ENCODE measurements around the gene ME3.
A peak's percentile ranks its signal among the peaks of the same experiment; 100 is the strongest.

The ME3 gene

DNA sequence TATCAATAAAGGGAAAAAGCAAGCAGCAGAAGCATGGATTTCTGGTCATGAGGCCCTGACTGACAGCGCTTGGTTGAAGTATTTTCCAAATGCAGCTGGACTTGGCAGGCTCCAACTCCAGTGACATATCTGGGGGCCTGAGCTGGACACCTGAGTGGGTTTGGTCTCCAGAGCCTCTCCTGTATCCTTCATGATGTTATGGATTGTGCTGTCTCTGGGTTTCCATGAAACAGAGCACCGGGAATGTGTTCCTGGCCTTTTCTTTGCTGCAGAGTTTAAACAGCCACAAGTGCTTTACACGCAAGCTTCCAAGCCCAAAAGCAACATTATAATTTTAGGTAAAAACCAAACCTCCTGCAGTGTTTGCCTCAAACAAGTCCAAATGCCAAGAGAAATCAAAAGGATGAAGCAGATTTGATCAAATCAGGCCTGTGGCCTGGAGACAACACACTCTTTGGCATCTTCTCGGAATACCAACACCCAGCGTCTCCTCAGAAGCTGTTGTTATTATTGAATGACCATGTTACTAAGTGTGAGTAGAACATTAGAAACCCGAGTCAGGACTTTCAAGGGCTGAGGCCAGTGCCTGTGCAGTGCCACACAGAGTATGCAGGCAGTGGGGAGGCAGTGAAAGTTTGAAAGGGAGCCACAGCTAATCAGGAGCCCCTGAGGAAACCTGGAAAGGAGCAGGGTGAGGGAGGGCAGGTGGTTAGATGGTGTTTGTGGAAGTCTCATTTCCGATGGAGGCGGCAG is 42.0 kb downstream of the ME3 start:
- DNase-seq: no peak
- Mint-ChIP-seq H3K27ac (peak overlapping the region; percentile 71), H3K4me1 (peaks cover 17% of the 10 kb centered on the region)

DNA sequence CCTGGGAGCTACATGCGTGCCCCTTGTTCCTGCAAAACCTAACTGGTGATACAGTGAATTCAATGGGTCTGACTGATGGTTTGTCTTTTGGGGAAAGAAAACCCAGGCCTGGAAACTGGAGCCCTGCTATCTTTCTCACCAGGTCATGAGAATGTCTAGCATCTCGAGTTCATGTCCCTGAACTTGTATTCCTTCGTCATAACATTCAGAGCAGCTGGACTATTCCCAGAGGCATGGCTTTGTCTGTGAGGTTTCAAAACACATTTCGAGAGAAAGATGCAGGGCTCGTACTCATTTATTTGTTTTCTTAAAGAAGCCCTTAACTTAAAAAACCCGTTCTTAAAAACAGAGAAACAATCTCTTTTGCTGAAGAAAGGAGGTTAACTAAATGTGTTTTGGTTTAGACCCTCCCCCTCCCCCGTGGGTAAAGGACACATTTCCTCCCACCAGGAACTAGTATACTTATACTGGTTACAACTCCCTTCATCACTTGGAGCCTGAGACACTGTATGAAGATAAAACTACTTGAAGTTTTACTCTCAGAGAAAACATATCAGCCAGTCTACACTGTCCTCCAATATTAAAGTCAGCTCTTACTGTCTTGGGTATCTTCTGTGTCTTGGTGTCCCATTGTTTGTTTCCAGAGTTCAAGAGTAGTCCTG is 43.2 kb downstream of the ME3 start:
- Mint-ChIP-seq H3K36me3 (ENCODE audit: low read depth) (no peaks in the 10 kb centered on the region), H3K4me1 (peaks cover 17% of the 10 kb centered on the region), H3K4me3 (no peak overlapping the region), H3K27me3 (ENCODE audit: low read depth, poor library complexity) (peaks cover 8% of the 10 kb centered on the region), H3K9me3 (no peaks in the 10 kb centered on the region), H3K27ac (no peak overlapping the region)
- DNase-seq: no peak
- TF ChIP-seq, protein P1, sequence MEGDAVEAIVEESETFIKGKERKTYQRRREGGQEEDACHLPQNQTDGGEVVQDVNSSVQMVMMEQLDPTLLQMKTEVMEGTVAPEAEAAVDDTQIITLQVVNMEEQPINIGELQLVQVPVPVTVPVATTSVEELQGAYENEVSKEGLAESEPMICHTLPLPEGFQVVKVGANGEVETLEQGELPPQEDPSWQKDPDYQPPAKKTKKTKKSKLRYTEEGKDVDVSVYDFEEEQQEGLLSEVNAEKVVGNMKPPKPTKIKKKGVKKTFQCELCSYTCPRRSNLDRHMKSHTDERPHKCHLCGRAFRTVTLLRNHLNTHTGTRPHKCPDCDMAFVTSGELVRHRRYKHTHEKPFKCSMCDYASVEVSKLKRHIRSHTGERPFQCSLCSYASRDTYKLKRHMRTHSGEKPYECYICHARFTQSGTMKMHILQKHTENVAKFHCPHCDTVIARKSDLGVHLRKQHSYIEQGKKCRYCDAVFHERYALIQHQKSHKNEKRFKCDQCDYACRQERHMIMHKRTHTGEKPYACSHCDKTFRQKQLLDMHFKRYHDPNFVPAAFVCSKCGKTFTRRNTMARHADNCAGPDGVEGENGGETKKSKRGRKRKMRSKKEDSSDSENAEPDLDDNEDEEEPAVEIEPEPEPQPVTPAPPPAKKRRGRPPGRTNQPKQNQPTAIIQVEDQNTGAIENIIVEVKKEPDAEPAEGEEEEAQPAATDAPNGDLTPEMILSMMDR (IDR thresholded peaks at IDR 0.05): no peak

More for the DNA sequence above, 42.0 kb downstream of the ME3 start:
- H3K36me3 Mint-ChIP-seq (ENCODE audit: low read depth): no peaks in the 10 kb centered on the region
- peaks cover 7% of the 10 kb centered on the region for H3K27me3 Mint-ChIP-seq (ENCODE audit: low read depth, poor library complexity)
- no peak overlapping the region for H3K4me3 Mint-ChIP-seq
- TF ChIP-seq, protein P1 (IDR thresholded peaks at IDR 0.05): no peak
- H3K9me3 Mint-ChIP-seq: no peaks in the 10 kb centered on the region

DNA sequence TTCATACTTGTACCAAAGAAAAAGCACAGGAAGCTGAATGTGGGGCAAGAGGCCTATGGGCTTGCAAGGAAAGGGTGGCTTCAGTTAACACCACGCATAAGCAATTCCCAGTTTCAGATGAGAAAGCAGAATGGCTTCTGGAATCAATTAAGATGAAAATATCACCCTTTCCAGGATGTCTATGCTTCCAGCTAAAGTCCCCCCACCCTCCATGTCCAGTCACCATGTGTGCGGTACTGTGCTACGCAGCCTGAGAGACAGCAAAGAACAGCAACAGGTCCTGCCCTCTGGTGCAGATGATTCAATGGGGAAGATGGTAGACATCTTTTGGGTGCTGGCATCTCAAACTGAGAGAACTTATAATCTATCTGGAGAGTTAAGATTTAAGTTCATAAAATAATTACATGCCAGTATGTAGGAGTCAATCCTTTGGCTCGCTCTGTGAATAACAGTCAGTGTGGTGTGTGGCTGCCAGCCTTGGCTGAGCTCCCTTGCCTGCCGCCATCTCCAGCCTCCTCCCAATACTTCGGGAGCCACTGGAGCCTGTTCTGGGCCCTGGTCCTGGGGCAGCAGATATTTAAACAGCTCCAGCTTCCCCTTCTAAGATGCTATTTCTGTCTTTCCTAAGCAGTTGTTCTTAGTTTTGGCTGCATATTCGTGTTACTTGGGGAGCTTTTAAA is 44.5 kb downstream of the ME3 start:
- no peaks in the 10 kb centered on the region for H3K36me3 Mint-ChIP-seq (ENCODE audit: low read depth)
- DNase-seq: no peak
- H3K9me3 Mint-ChIP-seq: no peaks in the 10 kb centered on the region
- peaks cover 17% of the 10 kb centered on the region for H3K4me1 Mint-ChIP-seq
- TF ChIP-seq, protein P1 (IDR thresholded peaks at IDR 0.05): no peak
- no peak overlapping the region for H3K4me3 Mint-ChIP-seq
- H3K27ac Mint-ChIP-seq: no peak overlapping the region
- H3K27me3 Mint-ChIP-seq (ENCODE audit: low read depth, poor library complexity): peaks cover 9% of the 10 kb centered on the region

- no peak for DNase-seq
- no peaks in the 10 kb centered on the region for H3K36me3 Mint-ChIP-seq (ENCODE audit: low read depth)
- H3K27ac Mint-ChIP-seq: no peak overlapping the region
Observed at GRCh38 chr11:86625981-86626380, 46.4 kb downstream of the ME3 start.

DNA sequence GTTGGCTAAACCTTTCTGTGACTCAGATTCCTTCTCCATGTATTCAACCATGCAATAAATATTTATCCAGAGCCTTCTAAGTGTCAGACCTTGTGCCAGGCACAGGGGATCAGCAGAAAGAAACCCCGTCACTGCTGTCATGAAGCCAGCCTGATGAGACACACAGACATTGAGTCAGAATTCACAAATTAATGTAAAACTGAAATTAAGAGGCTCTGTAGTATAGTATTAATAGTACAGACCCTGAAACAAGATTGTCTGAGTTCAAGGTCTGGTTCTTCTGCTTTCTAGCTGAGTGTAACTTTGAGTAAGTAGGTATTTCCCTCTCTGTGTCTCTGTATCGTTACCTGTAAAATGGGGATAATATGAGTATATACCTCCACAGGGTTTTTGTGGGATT is 46.9 kb downstream of the ME3 start:
- TF ChIP-seq, protein P1 (IDR thresholded peaks at IDR 0.05): no peak
- Mint-ChIP-seq H3K4me1 (peaks cover 13% of the 10 kb centered on the region), H3K36me3 (ENCODE audit: low read depth) (no peaks in the 10 kb centered on the region)

More at GRCh38 chr11:86625981-86626380, 46.4 kb downstream of the ME3 start:
- TF ChIP-seq, protein P1 (IDR thresholded peaks at IDR 0.05): no peak
- Mint-ChIP-seq H3K27me3 (ENCODE audit: low read depth, poor library complexity) (peaks cover 6% of the 10 kb centered on the region), H3K4me3 (no peak overlapping the region), H3K4me1 (peaks cover 17% of the 10 kb centered on the region), H3K9me3 (no peaks in the 10 kb centered on the region)

More for the DNA sequence above, 46.9 kb downstream of the ME3 start:
- H3K4me3 Mint-ChIP-seq: no peak overlapping the region
- peaks cover 3% of the 10 kb centered on the region for H3K27me3 Mint-ChIP-seq (ENCODE audit: low read depth, poor library complexity)
- no peak overlapping the region for H3K27ac Mint-ChIP-seq
- DNase-seq: no peak
- H3K9me3 Mint-ChIP-seq: no peaks in the 10 kb centered on the region
